H9 (cell line): ENCODE measurements around the gene MYH9. TPM values are rescaled to one million over a fixed set of nuclear protein-coding genes. Genes with fewer than 3 reads are reported as not detected.

Source experiments
- DNase-seq: peaks from one replicate; pipeline ENCODE4 v3.0.0-alpha.2; 2017
- H2AFZ ChIP-seq: one replicate; pipeline ENCODE4 v1.6.1; 2013; ENCODE audit warnings: mild to moderate bottlenecking, low read length, control low read depth, moderate library complexity
- H2AK5ac ChIP-seq: 2 replicates; pipeline ENCODE4 v1.6.1; 2013; ENCODE audit warnings: low read length, control low read depth, mixed read lengths; ENCODE audit not compliant: insufficient read length
- H2BK120ac ChIP-seq: one replicate; pipeline ENCODE4 v1.6.1; 2013; ENCODE audit warnings: low read depth, mild to moderate bottlenecking, low read length, control low read depth, inconsistent platforms; ENCODE audit not compliant: poor library complexity, severe bottlenecking
- H2BK12ac ChIP-seq: 2 replicates; pipeline ENCODE4 v1.6.1; 2013; ENCODE audit warnings: low read length, control low read depth, mixed read lengths, low read depth; ENCODE audit not compliant: insufficient read length
- H2BK15ac ChIP-seq: 2 replicates; pipeline ENCODE4 v1.6.1; 2013; ENCODE audit warnings: low read depth, low read length, control low read depth
- H2BK20ac ChIP-seq: one replicate; pipeline ENCODE4 v1.6.1; 2013; ENCODE audit warnings: low read depth, mild to moderate bottlenecking, low read length, control low read depth, inconsistent platforms; ENCODE audit not compliant: poor library complexity, severe bottlenecking
- H2BK5ac ChIP-seq: 2 replicates; pipeline ENCODE4 v1.6.1; 2013; ENCODE audit warnings: low read length, control low read depth, mixed read lengths; ENCODE audit not compliant: insufficient read length
- H3K14ac ChIP-seq: 2 replicates; pipeline ENCODE4 v1.6.1; 2013; ENCODE audit warnings: low read length, control low read depth; ENCODE audit not compliant: insufficient read depth
- H3K18ac ChIP-seq: 2 replicates; pipeline ENCODE4 v1.6.1; 2013; ENCODE audit warnings: low read depth, mild to moderate bottlenecking, mixed read lengths, low read length, control low read depth; ENCODE audit not compliant: insufficient read length
- H3K23ac ChIP-seq: 2 replicates; pipeline ENCODE4 v1.6.1; 2013; ENCODE audit warnings: low read length, control low read depth, mixed read lengths, low read depth; ENCODE audit not compliant: insufficient read length
- H3K23me2 ChIP-seq: 2 replicates; pipeline ENCODE4 v1.6.1; 2013; ENCODE audit warnings: low read depth, mild to moderate bottlenecking, mixed read lengths, low read length, control low read depth; ENCODE audit not compliant: insufficient read length, poor library complexity, severe bottlenecking
- H3K27ac ChIP-seq: 2 replicates; pipeline ENCODE4 v1.5.1; 2013; ENCODE audit warnings: low read length, control low read depth, mixed read lengths, low read depth; ENCODE audit not compliant: insufficient read length
- H3K27me3 ChIP-seq: 2 replicates; pipeline ENCODE4 v1.6.1; 2013; ENCODE audit warnings: low read length, control low read depth, inconsistent platforms; ENCODE audit not compliant: insufficient read depth
- H3K4ac ChIP-seq: 2 replicates; pipeline ENCODE4 v1.6.1; 2013; ENCODE audit warnings: low read depth, mild to moderate bottlenecking, control low read depth, inconsistent platforms, low read length, moderate library complexity
- H3K4me1 ChIP-seq: 2 replicates; pipeline ENCODE4 v1.6.1; 2013; ENCODE audit warnings: low read length, control low read depth, inconsistent platforms; ENCODE audit not compliant: insufficient read depth
- H3K4me2 ChIP-seq: 2 replicates; pipeline ENCODE4 v1.6.1; 2013; ENCODE audit warnings: low read length, control low read depth, mixed read lengths; ENCODE audit not compliant: insufficient read length, insufficient read depth
- H3K56ac ChIP-seq: 2 replicates; pipeline ENCODE4 v1.6.1; 2013; ENCODE audit warnings: low read depth, mild to moderate bottlenecking, mixed read lengths, low read length, control low read depth; ENCODE audit not compliant: insufficient read length
- H3K79me1 ChIP-seq: 2 replicates; pipeline ENCODE4 v1.6.1; 2013; ENCODE audit warnings: low read depth, mild to moderate bottlenecking, moderate library complexity, low read length, control low read depth, inconsistent platforms; ENCODE audit not compliant: insufficient read depth, poor library complexity, severe bottlenecking
- H3K79me2 ChIP-seq: 2 replicates; pipeline ENCODE4 v1.6.1; 2013; ENCODE audit warnings: low read length, control low read depth, inconsistent platforms; ENCODE audit not compliant: insufficient read depth
- H3K9ac ChIP-seq: 2 replicates; pipeline ENCODE4 v1.6.1; 2013; ENCODE audit warnings: low read length, control low read depth, mixed read lengths; ENCODE audit not compliant: insufficient read length; ENCODE audit errors: extremely low read depth
- H3K9me3 ChIP-seq: one replicate; pipeline ENCODE4 v1.6.1; 2013; ENCODE audit warnings: low read depth, low read length, inconsistent platforms; ENCODE audit not compliant: control insufficient read depth
- H3T11ph ChIP-seq: one replicate; pipeline ENCODE4 v1.6.1; 2013; ENCODE audit warnings: mild to moderate bottlenecking, low read length, control low read depth, inconsistent platforms
- H4K20me1 ChIP-seq: one replicate; pipeline ENCODE4 v1.6.1; 2013; ENCODE audit not compliant: control insufficient read depth, insufficient read length, insufficient read depth
- H4K5ac ChIP-seq: 2 replicates; pipeline ENCODE4 v1.6.1; 2013; ENCODE audit warnings: low read depth, mild to moderate bottlenecking, mixed read lengths, low read length, control low read depth; ENCODE audit not compliant: insufficient read length
- H4K8ac ChIP-seq: replicated peaks from 2 replicates; pipeline ENCODE4 v1.6.1; 2013; ENCODE audit warnings: low read length, control low read depth, mixed read lengths, low read depth; ENCODE audit not compliant: insufficient read length
- H4K91ac ChIP-seq: 2 replicates; pipeline ENCODE4 v1.6.1; 2013; ENCODE audit warnings: low read depth, mild to moderate bottlenecking, moderate library complexity, mixed read lengths, low read length, control low read depth; ENCODE audit not compliant: insufficient read length
- H3K27ac Mint-ChIP-seq, 3 experiments: 2 replicates in 2 of 3; 3 replicates in 1 of 3; pipeline ENCODE4 v1.8.0; 2020 to 2021; ENCODE audit warnings: mixed read lengths in 3 of 3, mild to moderate bottlenecking in 1 of 3, moderate library complexity in 1 of 3
- H3K27me3 Mint-ChIP-seq: 2 replicates; pipeline ENCODE4 v1.8.0; 2021; ENCODE audit warnings: low read depth, mild to moderate bottlenecking, moderate library complexity, mixed read lengths
- H3K36me3 Mint-ChIP-seq, 3 experiments: 2 replicates in 2 of 3; 3 replicates in 1 of 3; pipeline ENCODE4 v1.8.0; 2020 to 2021; ENCODE audit warnings: low read depth in 3 of 3, mixed read lengths in 3 of 3; ENCODE audit not compliant: insufficient read depth in 1 of 3
- H3K4me1 Mint-ChIP-seq, 2 experiments: 2 replicates each; pipeline ENCODE4 v1.8.0; 2020; ENCODE audit warnings: mixed read lengths in 2 of 2
- H3K4me3 Mint-ChIP-seq, 2 experiments: 2 replicates in 1 of 2; 3 replicates in 1 of 2; pipeline ENCODE4 v1.8.0; 2020 to 2021; ENCODE audit warnings: mild to moderate bottlenecking in 2 of 2, mixed read lengths in 2 of 2, moderate library complexity in 1 of 2
- H3K9me3 Mint-ChIP-seq, 2 experiments: 2 replicates in 1 of 2; 3 replicates in 1 of 2; pipeline ENCODE4 v1.8.0; 2020; ENCODE audit warnings: mild to moderate bottlenecking in 2 of 2, mixed read lengths in 2 of 2, moderate library complexity in 1 of 2
- WGBS: extraction: QIAGEN DNeasy Blood & Tissue Kit; methylation state at CpG from one replicate; pipeline ENCODE4 v1.1.7; 2013; ENCODE audit warnings: missing lambda C conversion rate, low lambda C conversion rate, mixed read lengths; ENCODE audit not compliant: insufficient read length; ENCODE audit errors: extremely low coverage; 5-methylcytosine and 5-hydroxymethylcytosine counted together
- total RNA-seq: library from RNA; stranded (reverse); gene quantifications from 2 replicates; pipeline ENCODE4 v1.2.1, GENCODE V29; 2021
- TF ChIP-seq, protein P1 (sequence below): fragments of 200-600 bp; sonication (generic); conservative IDR thresholded peaks from 3 replicates; pipeline ENCODE4 v1.8.0; 2021; ENCODE audit warnings: antibody characterized with exemption, mild to moderate bottlenecking

The MYH9 gene
- total RNA-seq, 1 experiment from 2014 or later, result 266 TPM

DNA sequence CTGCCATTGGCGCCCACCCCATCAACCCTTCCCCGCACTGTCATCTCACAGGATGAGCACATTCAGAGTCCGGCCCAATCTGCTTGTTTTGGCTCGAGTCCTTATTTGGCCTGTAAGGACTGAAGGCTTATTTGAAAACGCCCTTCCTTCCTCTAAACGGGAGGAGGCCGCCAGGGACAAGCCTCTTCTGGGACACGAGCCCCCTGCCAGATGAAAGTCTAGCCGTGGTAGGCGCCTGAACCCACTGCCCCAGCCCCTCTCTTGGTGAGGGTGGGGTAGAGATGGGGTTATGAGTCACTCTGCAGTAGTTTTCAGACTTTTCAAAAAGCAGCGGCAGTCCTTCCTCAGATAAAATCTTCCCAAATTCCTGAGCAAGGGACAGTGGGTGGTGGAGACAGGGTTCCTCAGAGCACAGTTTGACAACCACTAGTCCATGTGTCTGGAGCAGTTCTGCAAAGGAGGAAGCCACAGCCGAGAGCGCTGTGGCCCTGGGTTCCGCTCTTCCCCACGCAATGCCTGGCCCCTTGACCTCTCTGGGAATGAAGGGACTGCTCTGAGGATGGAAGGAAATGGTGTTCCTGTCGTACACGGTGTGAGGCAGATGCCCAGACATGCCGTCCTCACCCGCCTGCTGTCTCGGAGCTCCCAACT lies 57.0 kb downstream of the MYH9 start:
- peak overlapping the region; percentile 97 to 100 (median 99) for H3K27ac Mint-ChIP-seq
- no peaks in the 10 kb centered on the region for H3K27me3 Mint-ChIP-seq
- H2BK15ac ChIP-seq, result no peak overlapping the region

More for the DNA sequence above, 57.0 kb downstream of the MYH9 start:
- no peaks in the 10 kb centered on the region for H3K27me3 ChIP-seq
- peak overlapping the region; percentile 100 for H3K18ac ChIP-seq
- Mint-ChIP-seq H3K4me3 (peak overlapping the region in 1 of 2 experiments; percentile 63; a peak in 1 of 5 replicates), H3K9me3 (no peaks in the 10 kb centered on the region), H3K36me3 (peaks cover 55 to 87% (median 73%) of the 10 kb centered on the region in 3 experiments), H3K4me1 (peaks cover 77 to 78% of the 10 kb centered on the region in 2 experiments)
- peaks cover 12% of the 10 kb centered on the region; the same call in 1 of the 2 replicates for H3K4me1 ChIP-seq
- H4K8ac ChIP-seq, result no peak overlapping the region
- no peak overlapping the region for H3K23ac ChIP-seq
- peak overlapping the region; percentile 93 for H4K91ac ChIP-seq
- peak overlapping the region; percentile 4 for H2BK12ac ChIP-seq
- H4K5ac ChIP-seq, result peak overlapping the region; percentile 69
- H2AFZ ChIP-seq, result no peak overlapping the region
- H3T11ph ChIP-seq, result peak overlapping the region; percentile 23
- H3K9ac ChIP-seq, result no peak overlapping the region
- peak overlapping the region; percentile 46 for H3K4ac ChIP-seq
- H4K20me1 ChIP-seq, result peaks cover 5% of the 10 kb centered on the region
- H2BK20ac ChIP-seq, result no peak overlapping the region
- no peaks in the 10 kb centered on the region for H3K9me3 ChIP-seq
- H2BK120ac ChIP-seq, result peak overlapping the region; percentile 94
- peak overlapping the region; percentile 76 for H2BK5ac ChIP-seq
- no CpG with 5 or more reads among the region's 20 CpGs for WGBS
- peak overlapping the region; percentile 88 for H3K14ac ChIP-seq
- no peaks in the 10 kb centered on the region for H3K79me1 ChIP-seq
- TF ChIP-seq, protein P1, sequence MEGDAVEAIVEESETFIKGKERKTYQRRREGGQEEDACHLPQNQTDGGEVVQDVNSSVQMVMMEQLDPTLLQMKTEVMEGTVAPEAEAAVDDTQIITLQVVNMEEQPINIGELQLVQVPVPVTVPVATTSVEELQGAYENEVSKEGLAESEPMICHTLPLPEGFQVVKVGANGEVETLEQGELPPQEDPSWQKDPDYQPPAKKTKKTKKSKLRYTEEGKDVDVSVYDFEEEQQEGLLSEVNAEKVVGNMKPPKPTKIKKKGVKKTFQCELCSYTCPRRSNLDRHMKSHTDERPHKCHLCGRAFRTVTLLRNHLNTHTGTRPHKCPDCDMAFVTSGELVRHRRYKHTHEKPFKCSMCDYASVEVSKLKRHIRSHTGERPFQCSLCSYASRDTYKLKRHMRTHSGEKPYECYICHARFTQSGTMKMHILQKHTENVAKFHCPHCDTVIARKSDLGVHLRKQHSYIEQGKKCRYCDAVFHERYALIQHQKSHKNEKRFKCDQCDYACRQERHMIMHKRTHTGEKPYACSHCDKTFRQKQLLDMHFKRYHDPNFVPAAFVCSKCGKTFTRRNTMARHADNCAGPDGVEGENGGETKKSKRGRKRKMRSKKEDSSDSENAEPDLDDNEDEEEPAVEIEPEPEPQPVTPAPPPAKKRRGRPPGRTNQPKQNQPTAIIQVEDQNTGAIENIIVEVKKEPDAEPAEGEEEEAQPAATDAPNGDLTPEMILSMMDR, result no peak
- no peak overlapping the region for H3K4me2 ChIP-seq
- peak overlapping the region; percentile 99 for H3K27ac ChIP-seq
- DNase-seq, result no peak
- H3K79me2 ChIP-seq, result peaks cover 6% of the 10 kb centered on the region; the same call in 1 of the 2 replicates
- peaks cover 3% of the 10 kb centered on the region for H3K23me2 ChIP-seq
- H3K56ac ChIP-seq, result no peak overlapping the region
- H2AK5ac ChIP-seq, result peak overlapping the region; percentile 6
